ENCODE measurements around the gene FRMPD1. TPM values are rescaled to one million over a fixed set of nuclear protein-coding genes. Genes with fewer than 3 reads are reported as not detected.

The FRMPD1 gene
- total RNA-seq, 1 donor, result not detected

- H3K27me3 ChIP-seq (ENCODE audit: insufficient read depth, low read length), result no peaks in the 10 kb centered on the region
- H3K9me3 ChIP-seq (ENCODE audit: low read depth, low read length), result no peaks in the 10 kb centered on the region
- peak within 1 kb of the TSS; percentile 84 for H3K4me3 ChIP-seq (ENCODE audit: low read length)
These were observed 134.1 kb downstream of the FRMPD1 start, which contains the start of gene EXOSC3 for GRCh38 chr9:37784616-37785483. Gene EXOSC3, minus strand, starts transcription at chr9:37785064. Its CDS starts 20 bp downstream, at chr9:37785044.

GRCh38 chr9:37787059-37787458, 136.3 kb downstream of the FRMPD1 start:
- Histone ChIP-seq H3K4me3 (ENCODE audit: low read length) (no peak overlapping the region), H3K9me3 (ENCODE audit: low read depth, low read length) (no peaks in the 10 kb centered on the region), H3K4me1 (ENCODE audit: insufficient read depth, low read length) (peaks cover 31% of the 10 kb centered on the region), H3K27me3 (ENCODE audit: insufficient read depth, low read length) (no peaks in the 10 kb centered on the region)

More at GRCh38 chr9:37784616-37785483, 134.1 kb downstream of the FRMPD1 start, which contains the start of gene EXOSC3:
- peaks cover 31% of the 10 kb centered on the region for H3K4me1 ChIP-seq (ENCODE audit: insufficient read depth, low read length)

- H3K4me3 ChIP-seq (ENCODE audit: low read length), result no peak overlapping the region
- H3K27me3 ChIP-seq (ENCODE audit: insufficient read depth, low read length), result no peaks in the 10 kb centered on the region
- peaks cover 28% of the 10 kb centered on the region for H3K4me1 ChIP-seq (ENCODE audit: insufficient read depth, low read length)
- H3K9me3 ChIP-seq (ENCODE audit: low read depth, low read length), result no peaks in the 10 kb centered on the region
These were observed 137.6 kb downstream of the FRMPD1 start for GRCh38 chr9:37788332-37788731.

- Histone ChIP-seq H3K4me1 (ENCODE audit: insufficient read depth, low read length) (peaks cover 17% of the 10 kb centered on the region), H3K9me3 (ENCODE audit: low read depth, low read length) (no peaks in the 10 kb centered on the region), H3K4me3 (ENCODE audit: low read length) (no peak overlapping the region), H3K27me3 (ENCODE audit: insufficient read depth, low read length) (no peaks in the 10 kb centered on the region)
These were observed 139.3 kb downstream of the FRMPD1 start for GRCh38 chr9:37790096-37790495.

- no peaks in the 10 kb centered on the region for H3K27me3 ChIP-seq (ENCODE audit: insufficient read depth, low read length)
- H3K9me3 ChIP-seq (ENCODE audit: low read depth, low read length), result no peaks in the 10 kb centered on the region
- peaks cover 29% of the 10 kb centered on the region for H3K4me1 ChIP-seq (ENCODE audit: insufficient read depth, low read length)
- H3K4me3 ChIP-seq (ENCODE audit: low read length), result no peak overlapping the region
These were observed 141.4 kb downstream of the FRMPD1 start for GRCh38 chr9:37792122-37792521.

- no peaks in the 10 kb centered on the region for H3K9me3 ChIP-seq (ENCODE audit: low read depth, low read length)
- no peak overlapping the region for H3K4me3 ChIP-seq (ENCODE audit: low read length)
- peaks cover 40% of the 10 kb centered on the region for H3K4me1 ChIP-seq (ENCODE audit: insufficient read depth, low read length)
- no peaks in the 10 kb centered on the region for H3K27me3 ChIP-seq (ENCODE audit: insufficient read depth, low read length)
These were observed 145.5 kb downstream of the FRMPD1 start for GRCh38 chr9:37796232-37796631.

Other genes starting within 250 kb of the FRMPD1 start
- 56.4 TPM for gene GRHPR, start 228.3 kb upstream of the FRMPD1 start, total RNA-seq
- 37.8 TPM for gene ZBTB5, start 185.5 kb upstream of the FRMPD1 start, total RNA-seq
- 28.9 TPM for gene POLR1E, start 165.0 kb upstream of the FRMPD1 start, total RNA-seq
- gene FBXO10, start 74.6 kb upstream of the FRMPD1 start, total RNA-seq, result 2.3 TPM
- 37.5 TPM for gene TOMM5, start 58.4 kb upstream of the FRMPD1 start, total RNA-seq
- gene TRMT10B, start 102.9 kb downstream of the FRMPD1 start, total RNA-seq, result 3.0 TPM
- 81.1 TPM for gene EXOSC3, start 134.1 kb downstream of the FRMPD1 start, total RNA-seq
- 8.8 TPM for gene DCAF10, start 149.8 kb downstream of the FRMPD1 start, total RNA-seq

Measured in mononuclear cell (primary cell).